Astrocyte of the spinal cord (primary cell): ENCODE results near the gene DLEC1.

Experiments
- DNase-seq: peaks from one replicate; pipeline ENCODE4 v3.0.0; 2011; ENCODE audit warnings: low read depth, low spot score
- H3K4me3 ChIP-seq: 2 replicates; pipeline ENCODE4 v1.5.1; 2011; ENCODE audit warnings: low read depth, mild to moderate bottlenecking, low read length, moderate library complexity
- CTCF ChIP-seq: IDR thresholded peaks from 2 replicates; pipeline ENCODE4 v1.5.1; 2012; ENCODE audit warnings: low read depth, mild to moderate bottlenecking, low read length, inconsistent platforms
- in situ Hi-C: cut with HindIII; loops from 2 replicates; pipeline ENCODE4 v1.10.0; 2017; ENCODE audit warnings: low sequenced_read_pairs

The DLEC1 gene

DNA sequence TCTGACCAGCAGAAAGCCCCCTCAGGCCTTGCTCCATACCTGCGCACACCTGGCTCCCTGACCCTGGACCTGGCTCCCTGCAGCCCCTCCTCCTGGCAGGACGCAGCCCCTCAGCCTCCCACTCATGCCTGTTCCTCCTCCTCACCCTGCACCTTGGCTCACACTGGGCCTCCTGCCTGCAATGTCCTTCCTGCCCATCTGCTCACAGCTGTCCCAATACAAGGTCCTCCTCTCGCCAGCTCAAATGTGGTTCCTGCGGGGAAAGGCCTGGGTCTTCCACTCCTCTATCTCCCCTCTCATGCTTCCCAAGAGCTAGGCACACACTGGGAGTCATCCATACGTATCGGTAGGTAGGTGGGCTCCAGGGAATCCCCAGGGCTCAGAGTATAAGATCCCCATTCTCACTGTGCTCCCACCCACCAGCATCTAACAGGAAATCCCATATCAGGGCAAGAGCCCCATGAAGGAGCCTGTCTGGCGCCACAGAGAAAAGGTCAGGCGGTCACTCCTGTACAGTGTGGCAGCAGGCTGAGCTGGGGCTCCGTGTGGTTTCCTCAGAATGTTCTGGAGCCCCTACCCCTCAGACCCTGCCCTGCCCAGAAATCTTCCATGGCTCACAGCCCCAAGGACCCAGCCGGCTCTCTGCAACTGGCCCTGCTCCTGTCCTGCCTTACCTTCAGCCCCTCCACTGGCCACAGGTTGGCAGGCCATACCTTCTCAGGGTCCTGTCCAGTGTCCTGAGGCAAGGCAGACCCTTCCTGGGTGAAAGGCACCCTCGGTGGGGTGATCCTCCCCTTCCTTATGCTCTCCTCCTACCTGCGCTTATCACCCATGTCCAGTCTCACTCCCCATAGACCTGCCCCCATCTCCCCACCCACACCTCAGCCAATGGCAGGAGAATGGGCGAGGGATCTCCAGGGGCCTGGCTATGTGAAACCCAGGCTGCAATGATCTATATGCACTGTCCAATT is 20.4 kb upstream of the DLEC1 start:
- in situ Hi-C loops, result no loop called here
- no peak for TF ChIP-seq CTCF
- no peak for DNase-seq
- no peak overlapping the region for H3K4me3 ChIP-seq

DNA sequence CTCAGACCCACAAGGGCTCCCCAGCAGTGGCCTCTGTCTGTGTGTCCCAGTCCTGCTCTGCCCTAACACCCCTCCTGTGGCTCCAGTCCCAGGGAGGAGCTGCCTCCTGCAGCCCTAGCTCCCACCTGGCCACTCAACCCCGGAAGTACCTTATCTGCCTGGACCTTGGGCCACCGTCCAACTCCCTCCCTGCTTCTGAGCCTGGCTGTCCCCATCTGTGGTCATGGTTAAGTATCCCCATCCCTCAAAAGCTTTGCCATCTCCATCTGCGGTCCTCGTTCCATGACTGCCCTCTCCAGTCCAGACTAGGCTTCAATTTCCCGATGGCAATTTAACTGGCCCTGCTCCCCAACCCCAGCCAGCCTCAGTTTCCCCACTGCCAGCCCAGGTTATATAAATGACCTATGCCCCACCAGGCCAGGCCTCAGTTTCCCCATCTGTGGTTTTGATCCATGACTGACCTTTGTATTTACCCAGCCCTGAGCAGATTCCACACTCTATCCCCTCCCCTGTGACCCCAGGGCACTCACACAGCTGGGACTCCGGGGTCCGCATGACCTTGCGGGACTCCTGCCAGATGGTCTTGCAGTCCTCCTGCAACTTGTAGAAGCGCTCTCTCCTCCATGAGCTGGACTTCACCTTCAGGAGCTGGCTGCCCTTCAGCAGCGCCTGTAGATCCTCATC is 19.2 kb upstream of the DLEC1 start:
- in situ Hi-C loops, result no loop called here
- no peak overlapping the region for H3K4me3 ChIP-seq
- no peak for TF ChIP-seq CTCF
- no peak for DNase-seq

DNA sequence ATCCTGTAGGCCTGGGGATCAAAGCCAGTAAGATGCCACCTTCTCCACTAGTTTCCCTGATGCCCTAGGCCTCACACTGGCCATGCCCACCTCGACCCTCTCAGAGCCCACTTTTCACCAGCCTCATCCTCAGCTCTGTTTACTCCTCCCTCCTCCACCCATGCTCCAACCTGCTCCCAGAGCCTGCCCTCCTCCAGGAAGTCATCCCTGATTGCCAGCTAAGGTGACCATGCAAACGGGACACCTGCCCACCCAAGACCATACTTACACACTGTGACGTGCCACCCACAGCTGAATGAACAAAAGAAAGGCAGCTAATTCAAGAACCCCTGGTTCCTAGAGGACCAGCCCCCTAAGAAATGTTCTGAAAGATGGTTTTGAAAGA is 18.7 kb upstream of the DLEC1 start:
- no peak for DNase-seq
- no peak overlapping the region for H3K4me3 ChIP-seq
- no peak for TF ChIP-seq CTCF
- in situ Hi-C loops, result no loop called here

- DNase-seq, result no peak
- in situ Hi-C loops, result no loop called here
- TF ChIP-seq CTCF, result no peak
- H3K4me3 ChIP-seq, result no peak overlapping the region
These were observed 17.8 kb upstream of the DLEC1 start for GRCh38 chr3:38021196-38021595.

DNA sequence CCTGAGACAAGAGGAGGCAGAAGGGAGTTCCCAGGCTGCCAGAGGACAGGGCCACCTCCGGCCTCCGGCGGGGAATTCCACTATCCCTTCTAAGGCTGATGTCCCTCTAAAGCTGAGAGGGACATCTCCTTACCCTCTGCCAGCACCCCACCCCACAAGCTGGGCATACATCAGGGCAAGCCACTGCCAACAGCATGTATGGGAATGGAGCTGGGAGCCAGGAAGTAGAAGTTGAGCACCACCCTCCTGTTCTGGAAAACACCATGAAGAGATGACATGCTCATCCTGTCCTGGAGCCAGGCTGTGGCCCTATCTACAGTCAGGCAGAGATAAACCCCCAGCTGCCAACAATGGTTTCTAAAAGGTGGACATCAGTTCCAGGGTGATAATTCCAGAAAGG is 16.7 kb upstream of the DLEC1 start:
- no peak for DNase-seq
- no peak for TF ChIP-seq CTCF
- in situ Hi-C loops, result no loop called here
- H3K4me3 ChIP-seq, result no peak overlapping the region

GRCh38 chr3:38022896-38023709 is 15.9 kb upstream of the DLEC1 start:
- no peak overlapping the region for H3K4me3 ChIP-seq
- TF ChIP-seq CTCF, result no peak
- in situ Hi-C loops, result no loop called here
- no peak for DNase-seq
